Effector CD8-positive, alpha-beta T cell (primary cell): ENCODE results near the gene LTC4S.
A peak's percentile ranks its signal among the peaks of the same experiment; 100 is the strongest.
"Not testable (repeated sequence)": the region's sequence is repeated elsewhere in the genome, so short reads cannot be mapped to it uniquely, and the experiment has no call there.

ENCODE experiments used
- DNase-seq: peaks from one replicate; lab custom pipeline; 2025; lab: John Stamatoyannopoulos, UW
- total RNA-seq, 4 experiments: gene quantifications; one replicate each; lab custom pipeline; 2026; lab: John Stamatoyannopoulos, UW

Gene LTC4S
- 1.5 to 4.9 (median 2.3) reads per million in 4 experiments for total RNA-seq

GRCh38 chr5:179793468-179794139 lies at the start of gene LTC4S:
Gene LTC4S, plus strand, starts transcription at chr5:179793986. Its CDS starts 95 bp downstream, at chr5:179794081.
- DNase-seq: peak; percentile 20

- not testable (repeated sequence) for DNase-seq
These were observed 49.7 kb upstream of the LTC4S start for GRCh38 chr5:179744106-179744505.

- no peak for DNase-seq
These were observed 46.9 kb upstream of the LTC4S start for GRCh38 chr5:179746872-179747271.

GRCh38 chr5:179747811-179748210 lies 46.0 kb upstream of the LTC4S start:
- DNase-seq: no peak

- no peak for DNase-seq
These were observed 43.8 kb upstream of the LTC4S start for GRCh38 chr5:179749857-179750508.

- DNase-seq: no peak
These were observed 39.8 kb upstream of the LTC4S start for GRCh38 chr5:179753971-179754370.

GRCh38 chr5:179755022-179755421 lies 38.8 kb upstream of the LTC4S start:
- no peak for DNase-seq

- DNase-seq: no peak
These were observed 34.8 kb upstream of the LTC4S start for GRCh38 chr5:179758955-179759354.

GRCh38 chr5:179759581-179760551 lies 33.9 kb upstream of the LTC4S start:
- no peak for DNase-seq

GRCh38 chr5:179762079-179762780 lies 31.6 kb upstream of the LTC4S start:
- no peak for DNase-seq

GRCh38 chr5:179762781-179763176 lies 31.0 kb upstream of the LTC4S start:
- DNase-seq: no peak

GRCh38 chr5:179763215-179763945 lies 30.4 kb upstream of the LTC4S start:
- DNase-seq: peak; percentile 30

GRCh38 chr5:179764056-179764455 lies 29.7 kb upstream of the LTC4S start:
- no peak for DNase-seq

- DNase-seq: no peak
These were observed 28.4 kb upstream of the LTC4S start for GRCh38 chr5:179765400-179765799.

- DNase-seq: no peak
These were observed 27.6 kb upstream of the LTC4S start for GRCh38 chr5:179766021-179766725.

- DNase-seq: no peak
These were observed 26.9 kb upstream of the LTC4S start for GRCh38 chr5:179766726-179767455.

- no peak for DNase-seq
These were observed 26.2 kb upstream of the LTC4S start for GRCh38 chr5:179767496-179768100.

- DNase-seq: no peak
These were observed 25.3 kb upstream of the LTC4S start for GRCh38 chr5:179768326-179769085.
